IPS-NIHi7 (cell line): Measurements from ENCODE around the gene GLIS1.
"Not testable (repeated sequence)": the region's sequence is repeated elsewhere in the genome, so short reads cannot be mapped to it uniquely, and the experiment has no call there.

Experiments used
- DNase-seq: peaks from one replicate; pipeline ENCODE4 v3.0.0; 2012; ENCODE audit warnings: mixed read lengths; ENCODE audit errors: extremely low spot score

Gene GLIS1

DNA sequence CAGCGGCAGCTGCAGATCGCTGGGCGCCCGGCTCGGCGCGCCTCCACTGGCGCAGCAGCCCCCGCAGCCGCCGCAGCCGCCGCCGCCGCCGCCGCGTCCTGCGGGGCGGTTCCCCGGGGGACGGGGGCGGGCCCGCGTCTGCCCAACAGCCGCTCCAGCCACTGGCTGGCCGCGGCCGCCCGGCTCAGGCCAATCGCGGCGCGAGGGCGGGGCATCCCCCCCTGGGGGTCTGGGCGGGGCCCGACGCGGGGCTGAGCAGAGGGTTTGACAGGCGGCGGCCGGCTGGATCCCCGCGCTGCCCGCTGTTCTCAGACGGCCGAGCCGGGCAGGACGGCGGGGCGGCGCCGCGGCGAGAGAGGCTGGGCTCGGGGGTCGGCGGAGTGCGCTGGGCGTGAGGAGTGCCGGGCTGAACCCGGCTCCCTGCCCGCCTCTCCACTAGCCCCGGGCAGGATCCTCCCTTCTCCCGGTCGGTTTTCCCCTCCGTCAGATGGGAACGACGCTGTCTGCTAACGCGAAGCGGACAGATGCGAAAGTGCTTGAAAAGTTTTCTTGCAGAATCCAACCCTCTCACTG, at the start of gene GLIS1:
Gene GLIS1, minus strand, starts transcription at position 56 of the 573 bp plus-strand sequence. CDS start 1,100 bp downstream, outside the sequence.
- DNase-seq, result peak; percentile 100

DNA sequence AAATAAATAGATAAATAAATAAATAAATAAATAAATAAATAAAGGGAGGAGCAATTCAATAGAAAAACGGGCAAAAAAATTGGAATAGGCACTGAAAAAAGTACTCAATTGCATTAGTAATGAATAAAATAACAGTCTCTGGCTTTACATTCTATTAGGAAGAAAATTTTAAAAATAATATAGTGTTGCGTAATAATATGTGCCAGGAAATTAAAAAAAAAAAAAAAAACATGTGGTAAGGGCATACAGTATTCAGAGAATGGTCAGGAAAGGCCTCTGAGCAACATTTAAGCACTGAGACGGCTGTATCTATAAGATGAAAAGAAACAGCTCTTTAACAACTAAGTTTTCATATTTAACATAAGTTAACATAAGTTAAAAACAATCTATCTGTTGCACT, 48.7 kb upstream of the GLIS1 start:
- DNase-seq, result no peak

DNA sequence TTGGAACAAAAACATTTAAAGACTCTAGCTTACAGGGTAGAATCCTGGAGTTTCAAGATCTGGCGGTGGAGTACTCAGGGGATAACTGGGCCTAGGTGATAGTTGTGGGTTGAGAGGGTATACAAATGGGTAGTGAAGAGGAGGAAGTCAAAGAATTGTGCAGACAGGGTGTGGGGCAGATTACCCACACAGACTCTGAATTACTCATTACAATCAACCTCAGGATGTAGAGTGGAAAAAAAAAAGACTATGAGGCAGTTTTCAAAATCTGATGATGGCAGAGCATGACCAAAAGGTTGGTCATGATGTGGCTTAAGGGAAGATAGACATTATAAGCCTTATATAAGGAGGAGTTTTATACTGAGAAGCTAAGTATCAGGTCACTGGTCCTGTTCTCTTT, 44.1 kb upstream of the GLIS1 start:
- no peak for DNase-seq

DNA sequence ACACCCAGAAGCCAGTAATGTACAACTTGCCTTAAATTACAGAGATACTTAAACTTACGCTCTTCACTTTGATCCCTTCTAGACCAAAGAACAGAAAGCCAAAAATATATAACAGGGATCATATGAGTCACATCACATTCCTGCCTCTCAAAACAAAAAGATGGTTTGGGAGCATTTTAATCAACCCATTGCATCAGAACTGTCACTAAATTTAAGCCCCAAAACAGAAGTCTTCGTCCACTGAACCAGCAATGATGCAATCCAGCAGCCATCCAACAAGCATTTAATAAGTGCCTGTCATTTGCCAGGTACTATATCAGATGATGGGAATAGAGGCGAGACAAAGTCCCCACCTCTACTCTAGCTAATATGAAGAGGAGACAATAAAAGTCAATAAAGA, 42.7 kb upstream of the GLIS1 start:
- DNase-seq, result no peak

DNA sequence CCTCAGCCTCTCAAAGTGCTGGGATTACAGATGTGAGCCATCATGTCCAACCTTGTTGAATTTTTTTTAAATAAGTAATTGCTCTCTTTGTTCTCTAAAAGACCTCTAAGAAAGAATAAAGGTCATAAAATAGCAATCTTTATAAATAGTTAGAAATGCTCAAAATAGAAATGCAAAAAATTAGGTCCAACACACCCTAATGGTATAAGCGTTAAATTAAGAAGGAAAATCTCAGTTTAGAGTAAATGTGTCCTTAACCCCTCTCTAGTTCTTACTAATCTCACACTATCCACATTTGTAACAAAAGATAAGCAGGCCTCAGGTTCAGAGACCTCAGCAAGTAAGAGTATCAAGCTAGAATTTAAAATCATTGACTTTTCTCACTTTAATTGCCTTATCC, 38.3 kb upstream of the GLIS1 start:
- no peak for DNase-seq

DNA sequence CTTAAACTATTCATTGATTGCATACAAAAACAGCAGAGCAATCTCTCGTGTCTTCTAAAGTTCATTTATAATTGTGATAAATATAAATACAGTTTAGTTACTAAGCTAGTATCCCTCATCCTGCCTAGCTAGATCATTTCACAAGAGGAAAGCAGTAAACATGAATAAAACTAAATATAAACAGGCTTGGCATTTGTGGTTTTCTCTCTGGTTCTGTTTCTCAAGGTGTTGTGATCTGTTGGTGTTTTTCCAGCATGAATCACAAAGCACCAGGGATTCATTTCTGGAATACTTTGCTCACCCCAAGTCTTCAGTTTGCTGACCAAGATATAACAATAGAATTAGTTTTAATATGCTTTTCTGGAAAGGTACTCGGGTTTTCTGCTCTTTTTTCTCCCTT, 32.7 kb upstream of the GLIS1 start:
- no peak for DNase-seq

DNA sequence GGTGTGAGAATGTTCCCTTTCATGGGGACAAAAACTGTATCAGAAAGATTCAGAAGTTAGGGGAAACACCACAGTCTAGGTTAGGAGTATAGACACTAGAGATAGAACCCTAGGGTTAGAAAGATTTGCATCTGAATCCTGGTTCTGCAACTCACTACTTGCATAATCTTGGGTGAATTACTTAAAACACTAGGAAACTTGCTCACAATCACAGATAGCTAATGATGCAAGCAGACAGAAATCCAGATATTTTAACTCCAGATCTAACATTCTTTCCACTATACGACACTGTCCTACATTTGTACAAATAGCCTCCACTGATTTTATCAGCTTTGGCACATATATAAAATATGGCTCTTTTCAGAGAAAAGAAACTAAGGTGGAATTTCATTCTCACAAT, 30.8 kb upstream of the GLIS1 start:
- no peak for DNase-seq

DNA sequence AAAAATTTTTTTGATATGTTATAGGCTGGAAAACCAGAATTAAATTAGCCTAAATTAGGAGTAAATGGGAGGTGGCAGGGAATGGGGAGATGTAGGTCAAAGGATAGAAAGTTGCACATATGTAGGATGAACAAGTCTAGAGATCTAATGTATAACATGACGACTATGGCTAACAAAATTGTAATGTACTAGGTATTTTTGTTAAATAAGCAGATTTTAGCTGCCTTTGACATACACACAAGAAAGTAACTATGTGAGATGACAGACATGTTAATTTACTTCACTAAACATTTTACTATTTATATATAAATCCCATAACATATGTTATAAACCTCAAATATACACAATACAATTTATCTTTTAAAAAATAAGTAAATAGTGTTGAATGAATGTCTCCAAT, 30.2 kb upstream of the GLIS1 start:
- no peak for DNase-seq

DNA sequence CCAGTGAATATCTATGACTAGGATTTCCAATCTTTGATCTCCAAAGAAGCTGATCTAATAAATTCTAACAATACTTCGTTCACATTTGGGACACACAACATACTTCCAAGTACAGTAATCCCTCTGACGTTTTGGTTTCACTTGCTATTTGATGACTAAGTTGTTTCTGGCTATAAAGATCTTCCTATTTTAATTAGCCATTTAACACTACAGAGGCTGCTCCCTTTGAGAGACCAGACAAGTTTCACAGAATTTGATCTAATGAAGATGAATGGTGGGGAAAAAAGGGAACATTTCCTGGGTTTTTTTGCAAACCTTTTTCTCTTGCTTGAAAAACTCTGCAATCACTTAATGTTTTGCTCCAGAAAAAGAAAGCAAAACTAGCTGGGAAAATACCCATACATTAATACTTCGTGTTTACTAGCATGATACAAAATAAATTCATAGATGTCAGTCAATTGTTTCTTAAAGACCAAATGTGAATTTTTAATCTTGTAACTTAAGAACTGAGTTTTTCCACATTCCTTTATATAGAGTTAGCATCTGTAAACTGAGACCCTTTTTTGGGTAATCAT, 28.0 kb upstream of the GLIS1 start:
- no peak for DNase-seq

DNA sequence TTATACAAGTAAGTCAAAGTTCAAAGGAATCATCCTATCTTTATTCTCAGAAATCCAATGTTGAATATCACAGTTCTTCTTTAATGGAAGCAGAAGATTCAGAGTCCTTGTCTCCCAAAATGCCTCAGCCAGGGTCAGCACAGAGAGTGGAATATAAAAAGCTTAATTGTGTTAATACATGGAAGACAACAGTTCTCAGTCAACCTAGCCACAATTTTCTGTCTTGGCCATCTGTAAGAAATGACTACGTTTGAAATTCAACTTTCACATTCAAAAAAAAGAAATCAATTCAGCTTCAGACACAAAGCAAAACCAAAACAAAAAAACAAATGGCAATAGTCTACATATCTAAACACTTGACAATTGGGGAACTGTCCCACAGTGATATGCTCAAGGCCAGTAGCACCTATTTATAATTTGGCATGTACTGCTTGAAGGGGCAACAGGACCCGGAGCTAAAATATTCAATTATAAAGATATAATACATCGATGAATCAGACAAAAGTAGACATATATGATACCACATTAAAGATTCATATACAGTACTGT, 27.3 kb upstream of the GLIS1 start:
- DNase-seq, result no peak

DNA sequence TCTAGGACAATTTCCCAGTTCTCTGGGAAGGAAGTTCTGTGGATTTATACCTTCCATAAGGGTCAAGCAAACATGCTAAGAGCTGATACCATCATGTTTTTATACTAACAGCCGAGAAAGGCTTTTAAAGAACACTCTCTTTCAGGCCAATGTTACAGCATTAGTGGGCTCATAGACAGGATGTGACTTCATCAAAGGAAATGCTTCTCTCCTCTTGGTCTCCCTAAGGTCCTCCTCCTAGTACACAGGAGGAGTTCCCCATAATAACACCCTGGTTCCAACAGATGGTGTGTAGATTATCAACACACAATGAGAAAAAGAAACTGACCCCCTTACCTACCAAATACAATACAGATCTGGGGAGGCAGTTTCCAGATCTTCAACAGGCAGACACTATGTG, 26.7 kb upstream of the GLIS1 start:
- DNase-seq, result no peak

DNA sequence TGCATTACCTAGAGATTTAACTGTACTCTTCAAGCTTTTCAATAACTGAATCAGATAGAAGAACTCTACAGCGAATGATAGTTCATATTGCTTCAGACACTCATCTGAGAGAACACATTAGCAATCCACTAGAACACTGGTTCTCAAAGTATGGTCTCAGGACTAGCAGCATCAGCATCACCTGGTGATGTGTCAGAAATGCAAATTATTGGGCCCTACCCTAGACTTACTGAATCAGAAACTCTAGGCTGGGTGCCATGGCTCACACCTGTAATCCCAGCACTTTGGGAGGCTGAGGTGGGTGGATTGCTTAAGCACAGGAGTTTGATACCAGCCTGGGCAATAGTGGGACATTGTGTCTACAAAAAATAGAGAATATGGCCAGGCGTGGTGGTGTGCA, 24.9 kb upstream of the GLIS1 start:
- DNase-seq, result no peak

DNA sequence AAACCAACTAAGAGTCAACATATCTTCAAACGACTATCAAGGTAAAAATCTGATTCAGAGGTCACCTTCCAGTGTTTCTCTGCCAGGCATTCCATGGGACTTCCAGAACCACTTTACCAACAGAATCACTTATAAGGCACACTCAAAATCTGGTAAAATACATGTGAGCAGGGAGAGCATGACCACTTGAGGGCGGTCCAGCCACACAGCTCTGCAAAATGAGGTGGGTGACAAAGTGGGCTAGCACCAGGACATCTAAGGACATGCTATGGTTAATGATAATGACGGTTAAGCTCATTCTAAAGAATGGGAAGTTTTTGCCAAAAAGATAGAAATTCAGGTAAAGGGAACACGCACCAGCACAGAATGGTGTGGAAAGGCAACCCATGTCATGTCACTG, 24.5 kb upstream of the GLIS1 start:
- DNase-seq, result no peak

DNA sequence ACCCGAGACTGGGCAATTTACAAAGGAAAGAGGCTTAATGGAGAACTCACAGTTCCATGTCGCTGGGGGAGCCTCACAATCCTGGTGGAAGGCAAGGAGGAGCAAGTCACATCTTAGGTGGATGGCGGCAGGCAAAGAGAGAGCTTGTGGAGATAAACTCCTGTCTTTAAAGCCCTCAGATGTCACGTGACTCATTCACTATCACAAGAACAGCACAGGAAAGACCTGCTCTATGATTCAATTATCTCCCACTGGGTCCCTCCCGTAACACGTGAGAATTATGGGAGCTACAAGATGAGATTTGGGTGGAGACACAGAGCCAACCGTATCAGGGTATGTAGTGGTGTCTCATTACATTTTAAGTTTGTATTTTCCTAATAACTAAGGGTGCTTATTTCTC, 21.5 kb upstream of the GLIS1 start:
- DNase-seq, result not testable (repeated sequence)

DNA sequence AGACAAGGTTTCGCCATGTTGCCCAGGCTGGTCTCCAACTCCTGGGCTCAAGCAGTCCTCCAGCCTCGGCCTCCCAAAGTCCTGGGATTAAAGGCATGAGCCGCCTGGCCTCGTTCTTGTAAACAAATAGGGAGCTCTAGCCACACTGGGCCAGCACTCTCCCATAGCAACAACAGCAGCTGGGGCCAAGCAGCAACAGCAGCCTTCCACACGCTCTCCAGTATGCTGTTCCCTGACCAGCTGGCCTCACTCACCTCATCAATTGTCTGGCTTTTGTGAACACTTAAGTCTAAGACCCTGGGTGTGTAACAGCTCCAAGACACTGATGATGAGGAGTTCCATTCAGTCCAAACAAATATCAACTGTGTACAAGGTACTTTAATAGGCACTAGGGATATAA, 16.9 kb upstream of the GLIS1 start:
- DNase-seq, result no peak

DNA sequence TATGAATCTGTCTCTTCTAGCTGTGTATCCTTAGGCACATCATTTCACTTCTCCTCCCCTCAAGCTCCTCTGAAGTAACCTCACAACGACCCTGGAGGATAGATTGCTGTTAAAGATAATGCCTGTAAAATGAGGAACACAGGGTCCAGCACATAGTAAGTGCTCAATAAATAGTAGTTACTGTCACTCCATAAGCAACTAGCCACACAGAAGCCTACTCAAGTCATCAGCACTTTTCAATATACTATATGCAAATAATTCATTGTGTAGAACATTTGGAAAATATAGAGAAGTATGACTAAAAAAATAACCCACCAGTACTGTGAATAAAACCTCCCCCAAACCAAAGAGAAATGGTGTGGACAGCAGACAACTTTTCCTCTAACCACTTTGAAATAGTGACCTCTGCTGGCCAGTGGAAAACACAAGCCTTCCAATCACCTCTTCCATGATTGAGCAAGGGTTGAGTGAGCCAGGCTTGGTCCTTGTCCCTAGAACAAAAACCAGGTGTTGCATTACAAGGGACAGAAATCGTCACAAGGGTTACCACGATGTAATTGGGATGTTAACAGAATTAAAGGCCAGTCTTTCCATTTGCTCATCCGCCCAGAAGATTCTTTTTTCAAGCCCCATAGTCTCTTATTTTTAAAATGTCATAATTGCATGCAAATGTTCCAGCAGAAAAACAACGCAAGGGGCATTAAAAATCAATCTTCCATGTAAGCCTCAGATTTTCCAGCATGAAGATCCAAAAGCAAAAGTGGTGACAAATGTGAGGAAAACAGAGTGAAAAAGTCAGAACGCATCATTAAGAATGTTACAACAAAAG, 15.7 kb upstream of the GLIS1 start:
- DNase-seq, result peak; percentile 79

DNA sequence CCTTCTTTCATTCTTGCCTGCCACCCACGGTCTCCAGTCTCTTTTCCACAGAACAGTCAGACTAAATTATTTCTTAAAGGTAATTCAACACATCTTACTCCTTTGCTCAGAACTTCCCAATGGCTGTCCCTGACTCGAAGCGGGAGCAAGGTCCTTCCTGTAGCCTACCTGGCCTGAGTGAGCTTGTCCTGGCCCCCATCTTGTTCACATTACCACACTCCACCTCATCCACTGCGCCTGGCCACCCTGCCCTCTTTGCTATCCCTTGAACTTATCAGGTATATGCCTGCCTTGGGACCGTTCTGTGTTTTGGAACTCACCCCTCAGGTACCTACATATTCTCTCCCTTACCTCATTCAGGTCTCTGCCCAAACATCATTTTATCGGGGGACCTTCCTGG, 13.3 kb upstream of the GLIS1 start:
- no peak for DNase-seq

DNA sequence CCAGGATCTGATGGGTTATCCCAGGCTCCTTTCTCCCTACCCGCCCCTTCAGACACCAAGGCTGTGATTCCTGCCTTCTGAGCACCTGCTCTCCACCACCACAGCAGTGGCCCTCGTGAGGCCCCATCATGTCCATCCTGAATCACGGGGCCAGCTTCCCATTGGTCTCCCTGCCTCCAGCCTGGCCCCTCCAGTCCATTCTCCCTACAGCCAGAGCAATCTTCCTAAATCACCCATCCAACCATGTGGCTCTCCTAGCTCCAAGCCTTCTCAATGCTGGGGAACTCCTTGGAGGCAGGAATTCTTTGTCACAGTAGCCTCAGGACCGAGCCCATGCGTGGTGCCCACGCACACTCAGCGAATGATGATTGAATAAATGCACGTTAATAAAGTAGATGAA, 8.9 kb upstream of the GLIS1 start:
- no peak for DNase-seq

DNA sequence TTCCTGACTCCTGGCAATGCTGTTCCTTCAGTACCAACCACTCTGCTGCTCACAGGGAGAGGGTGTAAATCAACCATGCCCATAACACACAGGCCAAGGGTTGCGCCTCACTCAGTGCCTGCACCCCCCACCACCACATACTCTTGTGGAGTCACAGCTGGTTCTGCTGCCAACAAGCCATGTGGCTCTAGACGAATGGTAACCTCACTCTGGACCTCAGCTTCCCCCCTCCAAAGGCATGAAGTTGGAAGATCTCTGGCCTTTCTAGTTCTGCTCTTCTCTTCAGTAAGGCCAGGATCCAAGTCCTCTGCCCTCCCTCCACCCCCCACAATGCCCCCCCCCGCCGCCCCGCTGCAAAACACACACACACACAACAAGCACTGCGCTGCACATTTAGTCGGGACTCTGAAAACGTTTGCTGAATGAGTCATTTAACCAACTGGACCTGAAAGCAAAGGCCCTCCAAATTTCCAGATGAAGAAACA, 1.7 kb upstream of the GLIS1 start:
- DNase-seq, result no peak

DNA sequence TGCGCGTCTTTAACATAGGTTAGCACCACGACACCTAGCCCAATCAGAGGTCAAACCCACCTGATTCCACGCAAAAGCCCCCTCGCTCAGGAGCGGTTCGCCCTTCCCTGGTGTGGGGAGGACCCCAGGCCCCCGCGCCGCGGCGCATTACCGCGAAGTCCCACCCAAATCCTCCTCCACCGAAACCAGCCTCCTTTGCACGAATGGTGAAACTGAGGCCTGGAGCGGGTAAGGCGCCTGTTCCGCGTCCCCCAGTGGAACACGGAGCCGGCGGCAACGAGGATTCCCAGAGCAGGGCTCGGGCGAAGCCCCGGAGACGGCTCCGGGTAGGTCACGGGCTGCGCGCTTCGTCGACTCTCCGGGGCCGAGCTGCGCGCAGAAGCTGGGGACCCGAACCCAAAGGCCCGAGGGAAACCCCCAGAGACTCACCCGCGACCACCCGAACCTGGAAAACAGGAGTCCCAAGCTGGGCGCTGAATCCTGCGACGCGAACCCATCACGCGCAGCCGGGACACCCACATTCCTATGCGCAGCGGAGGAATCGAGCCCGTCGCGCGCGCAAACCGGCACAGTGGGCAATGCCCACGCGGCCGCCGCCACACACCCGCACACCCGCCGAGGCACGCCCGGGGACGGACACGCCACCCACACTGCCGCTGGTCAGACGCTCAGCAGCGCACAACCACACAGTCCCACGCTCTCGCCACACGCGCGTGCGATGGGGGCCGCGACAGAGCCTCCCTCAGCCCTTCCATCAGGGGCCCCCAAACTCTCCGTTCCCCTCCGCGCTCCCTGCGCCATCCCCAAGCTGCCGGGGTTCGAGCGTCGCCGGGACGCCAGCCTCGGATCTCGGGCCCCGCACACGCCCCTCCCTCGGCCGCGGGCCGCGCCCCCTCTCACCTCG, 507 bp downstream of the GLIS1 start:
- DNase-seq, result no peak

DNA sequence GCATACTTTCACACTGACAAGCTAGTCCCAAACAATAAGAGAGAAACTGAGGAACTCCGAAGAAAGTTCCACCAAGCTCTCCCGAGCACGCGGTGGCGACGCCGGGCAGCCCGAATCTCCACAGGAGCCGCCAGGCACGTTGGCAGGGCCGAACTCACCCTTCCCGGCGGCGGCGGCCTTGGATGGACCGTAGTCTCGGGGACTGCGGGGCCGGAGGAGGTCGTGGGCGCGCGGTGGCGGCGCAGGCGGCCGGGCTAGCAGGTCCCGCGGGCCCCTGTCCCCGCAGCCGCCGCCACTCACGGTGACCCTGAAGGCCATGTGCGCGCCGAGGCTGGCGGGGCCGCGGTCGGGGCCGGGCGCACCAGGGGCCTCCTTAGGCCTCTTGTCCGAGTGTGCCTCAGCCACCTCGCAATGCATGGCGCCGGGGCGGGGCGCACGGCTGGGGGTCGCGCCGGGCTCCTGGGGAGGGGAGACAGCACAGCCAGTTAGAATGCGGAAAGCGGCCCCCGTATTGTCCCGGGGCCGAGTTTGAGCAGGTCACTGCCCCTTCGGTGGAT, 1.2 kb downstream of the GLIS1 start:
- peak; percentile 51 for DNase-seq
